Activated T-helper 17 cell treated with anti-CD3 and anti-CD28 coated beads, Interleukin-2, amount 50 U/mL, for 72 hours (primary cell): ENCODE results near the gene ZNF398. TPM values are rescaled to one million over a fixed set of nuclear protein-coding genes. Genes with fewer than 3 reads are reported as not detected.

Experiments used
- ATAC-seq: fragments of 150-1000 bp; cut with Tn5 transposase; replicated peaks from 2 replicates; pipeline ENCODE4 v1.10.0; 2021; ENCODE audit warnings: mild to moderate bottlenecking, moderate library complexity
- H3K27ac Mint-ChIP-seq: one replicate; pipeline ENCODE4 v1.8.0; 2022; ENCODE audit warnings: mixed read lengths
- H3K27me3 Mint-ChIP-seq: one replicate; pipeline ENCODE4 v1.8.0; 2022; ENCODE audit warnings: mixed read lengths
- H3K36me3 Mint-ChIP-seq: one replicate; pipeline ENCODE4 v1.8.0; 2022; ENCODE audit warnings: low read depth, mild to moderate bottlenecking, mixed read lengths
- H3K4me1 Mint-ChIP-seq: one replicate; pipeline ENCODE4 v1.8.0; 2022; ENCODE audit warnings: mixed read lengths
- H3K4me3 Mint-ChIP-seq: one replicate; pipeline ENCODE4 v1.8.0; 2022; ENCODE audit warnings: mild to moderate bottlenecking, mixed read lengths
- H3K9me3 Mint-ChIP-seq: one replicate; pipeline ENCODE4 v1.8.0; 2022; ENCODE audit warnings: mixed read lengths
- total RNA-seq, 2 donors: library from RNA; stranded (reverse); gene quantifications; one replicate each; pipeline ENCODE4 v1.2.3, GENCODE V29; 2022

The ZNF398 gene
- total RNA-seq, 2 donors from 2014 or later, result 11.3 to 13.8 TPM

GRCh38 chr7:149198161-149198816, 51.0 kb downstream of the ZNF398 start:
- H3K9me3 Mint-ChIP-seq, result no peaks in the 10 kb centered on the region
- H3K4me1 Mint-ChIP-seq, result peaks cover 36% of the 10 kb centered on the region
- H3K27ac Mint-ChIP-seq, result peak overlapping the region; percentile 96
- ATAC-seq, result no peak
- H3K27me3 Mint-ChIP-seq, result no peaks in the 10 kb centered on the region
- H3K36me3 Mint-ChIP-seq, result peaks cover 74% of the 10 kb centered on the region
- H3K4me3 Mint-ChIP-seq, result peak overlapping the region; percentile 90

GRCh38 chr7:149199234-149199995, 52.2 kb downstream of the ZNF398 start:
- peaks cover 86% of the 10 kb centered on the region for H3K36me3 Mint-ChIP-seq
- ATAC-seq, result no peak
- H3K4me3 Mint-ChIP-seq, result peak overlapping the region; percentile 90
- no peaks in the 10 kb centered on the region for H3K27me3 Mint-ChIP-seq
- H3K4me1 Mint-ChIP-seq, result peaks cover 44% of the 10 kb centered on the region
- peak overlapping the region; percentile 81 for H3K27ac Mint-ChIP-seq
- H3K9me3 Mint-ChIP-seq, result no peaks in the 10 kb centered on the region

- Mint-ChIP-seq H3K9me3 (no peaks in the 10 kb centered on the region), H3K4me1 (peaks cover 56% of the 10 kb centered on the region), H3K27ac (peak overlapping the region; percentile 99), H3K36me3 (peaks cover 97% of the 10 kb centered on the region), H3K27me3 (no peaks in the 10 kb centered on the region), H3K4me3 (peak overlapping the region; percentile 78)
- ATAC-seq, result peak; percentile 94
Observed at GRCh38 chr7:149202831-149203231, 55.6 kb downstream of the ZNF398 start.

GRCh38 chr7:149205690-149206381, 58.6 kb downstream of the ZNF398 start:
- peaks cover 51% of the 10 kb centered on the region for H3K4me1 Mint-ChIP-seq
- peaks cover 96% of the 10 kb centered on the region for H3K36me3 Mint-ChIP-seq
- ATAC-seq, result no peak
- peak overlapping the region; percentile 17 for H3K4me3 Mint-ChIP-seq
- H3K27ac Mint-ChIP-seq, result peak overlapping the region; percentile 99
- H3K27me3 Mint-ChIP-seq, result no peaks in the 10 kb centered on the region
- H3K9me3 Mint-ChIP-seq, result no peaks in the 10 kb centered on the region

- Mint-ChIP-seq H3K27ac (peak overlapping the region; percentile 99), H3K27me3 (no peaks in the 10 kb centered on the region), H3K4me1 (peaks cover 41% of the 10 kb centered on the region), H3K36me3 (peaks cover 96% of the 10 kb centered on the region), H3K4me3 (peak overlapping the region; percentile 25), H3K9me3 (no peaks in the 10 kb centered on the region)
- no peak for ATAC-seq
Observed at GRCh38 chr7:149207324-149208035, 60.2 kb downstream of the ZNF398 start.

- H3K27ac Mint-ChIP-seq, result peak overlapping the region; percentile 99
- H3K4me1 Mint-ChIP-seq, result peaks cover 24% of the 10 kb centered on the region
- no peaks in the 10 kb centered on the region for H3K9me3 Mint-ChIP-seq
- no peaks in the 10 kb centered on the region for H3K27me3 Mint-ChIP-seq
- H3K4me3 Mint-ChIP-seq, result peak overlapping the region; percentile 79
- peak; percentile 83 for ATAC-seq
- H3K36me3 Mint-ChIP-seq, result peaks cover 96% of the 10 kb centered on the region
Observed at GRCh38 chr7:149209518-149210269, 62.4 kb downstream of the ZNF398 start.

GRCh38 chr7:149210551-149210950, 63.3 kb downstream of the ZNF398 start:
- Mint-ChIP-seq H3K4me3 (peak overlapping the region; percentile 79), H3K27me3 (no peaks in the 10 kb centered on the region), H3K27ac (peak overlapping the region; percentile 99), H3K4me1 (peaks cover 22% of the 10 kb centered on the region), H3K9me3 (no peaks in the 10 kb centered on the region), H3K36me3 (peaks cover 98% of the 10 kb centered on the region)
- ATAC-seq, result no peak

- H3K36me3 Mint-ChIP-seq, result peaks cover 100% of the 10 kb centered on the region
- no peaks in the 10 kb centered on the region for H3K9me3 Mint-ChIP-seq
- H3K4me1 Mint-ChIP-seq, result peaks cover 13% of the 10 kb centered on the region
- peak overlapping the region; percentile 15 for H3K4me3 Mint-ChIP-seq
- ATAC-seq, result no peak
- H3K27me3 Mint-ChIP-seq, result no peaks in the 10 kb centered on the region
- peak overlapping the region; percentile 71 for H3K27ac Mint-ChIP-seq
Observed at GRCh38 chr7:149214020-149214720, 66.9 kb downstream of the ZNF398 start.

- H3K27ac Mint-ChIP-seq, result peak overlapping the region; percentile 19
Observed at GRCh38 chr7:149216402-149216801, 69.1 kb downstream of the ZNF398 start.

GRCh38 chr7:149217570-149217969, 70.3 kb downstream of the ZNF398 start:
- Mint-ChIP-seq H3K27ac (peak overlapping the region; percentile 35), H3K9me3 (no peaks in the 10 kb centered on the region), H3K27me3 (no peaks in the 10 kb centered on the region), H3K4me3 (no peak overlapping the region), H3K4me1 (peaks cover 14% of the 10 kb centered on the region), H3K36me3 (peaks cover 100% of the 10 kb centered on the region)
- ATAC-seq, result no peak

More at GRCh38 chr7:149216402-149216801, 69.1 kb downstream of the ZNF398 start:
- ATAC-seq, result no peak
- H3K36me3 Mint-ChIP-seq, result peaks cover 100% of the 10 kb centered on the region
- H3K9me3 Mint-ChIP-seq, result no peaks in the 10 kb centered on the region
- peaks cover 11% of the 10 kb centered on the region for H3K4me1 Mint-ChIP-seq
- no peaks in the 10 kb centered on the region for H3K27me3 Mint-ChIP-seq
- no peak overlapping the region for H3K4me3 Mint-ChIP-seq

GRCh38 chr7:149218469-149219420, 71.5 kb downstream of the ZNF398 start:
- Mint-ChIP-seq H3K27ac (peak overlapping the region; percentile 63), H3K4me1 (peaks cover 14% of the 10 kb centered on the region), H3K4me3 (no peak overlapping the region), H3K9me3 (no peaks in the 10 kb centered on the region), H3K36me3 (peaks cover 96% of the 10 kb centered on the region), H3K27me3 (no peaks in the 10 kb centered on the region)
- ATAC-seq, result no peak

GRCh38 chr7:149220534-149220933, 73.3 kb downstream of the ZNF398 start:
- H3K4me3 Mint-ChIP-seq, result no peak overlapping the region
- H3K4me1 Mint-ChIP-seq, result peaks cover 14% of the 10 kb centered on the region
- ATAC-seq, result no peak
- H3K36me3 Mint-ChIP-seq, result peaks cover 88% of the 10 kb centered on the region
- no peaks in the 10 kb centered on the region for H3K9me3 Mint-ChIP-seq
- no peak overlapping the region for H3K27ac Mint-ChIP-seq
- H3K27me3 Mint-ChIP-seq, result no peaks in the 10 kb centered on the region
